GM03348 (cell line): ENCODE measurements around the gene MXRA7.
A peak's percentile ranks its signal among the peaks of the same experiment; 100 is the strongest.
"Not testable (repeated sequence)": the region's sequence is repeated elsewhere in the genome, so short reads cannot be mapped to it uniquely, and the experiment has no call there.

Experiments
- DNase-seq: peaks from one replicate; pipeline ENCODE4 v3.0.0; 2012; ENCODE audit warnings: low spot score

The MXRA7 gene

GRCh38 chr17:76716146-76716838, 5.5 kb upstream of the MXRA7 start:
- DNase-seq, result peak; percentile 87

DNA sequence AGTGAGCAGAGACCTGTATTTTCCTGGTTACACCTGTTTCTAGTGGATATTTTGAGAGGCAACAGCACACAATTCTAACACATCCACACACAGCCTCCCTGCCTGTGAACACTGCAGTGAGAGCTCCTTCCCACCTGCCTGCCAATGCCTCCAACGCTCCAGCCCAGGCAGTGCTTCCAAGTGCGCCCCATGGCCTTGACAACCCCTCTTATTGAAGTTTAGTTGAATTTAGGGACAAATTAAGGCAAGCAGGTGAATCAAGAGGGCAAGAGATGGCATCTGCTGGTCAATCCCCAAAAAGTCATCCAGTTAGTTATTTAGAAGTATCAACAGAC, 4.7 kb upstream of the MXRA7 start:
- DNase-seq, result no peak

GRCh38 chr17:76714822-76715495, 4.2 kb upstream of the MXRA7 start:
- peak; percentile 43 for DNase-seq

GRCh38 chr17:76714336-76714735, 3.6 kb upstream of the MXRA7 start:
- no peak for DNase-seq

DNA sequence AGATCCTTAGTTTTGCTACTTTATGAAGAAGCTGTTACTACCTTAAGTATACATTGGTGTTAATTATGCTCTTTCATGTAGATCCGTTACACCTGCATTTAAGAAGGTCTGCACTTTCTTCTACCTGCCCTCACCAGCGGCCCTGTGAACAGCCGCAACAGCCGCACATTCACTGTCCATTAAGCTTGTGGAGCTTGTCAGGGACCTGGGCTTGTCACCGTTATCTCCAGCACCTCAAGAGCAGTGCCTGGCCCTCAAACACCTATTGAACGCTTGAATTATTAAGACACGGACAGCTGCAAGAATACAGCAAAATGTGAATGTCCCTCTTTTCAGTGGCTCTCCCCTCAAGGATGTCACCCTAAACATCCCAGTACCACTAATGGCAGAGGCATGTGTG, 3.0 kb upstream of the MXRA7 start:
- DNase-seq, result no peak

- DNase-seq, result not testable (repeated sequence)
These were observed 1.6 kb upstream of the MXRA7 start for GRCh38 chr17:76712321-76712720.

GRCh38 chr17:76709951-76710862, 558 bp downstream of the MXRA7 start:
- not testable (repeated sequence) for DNase-seq

DNA sequence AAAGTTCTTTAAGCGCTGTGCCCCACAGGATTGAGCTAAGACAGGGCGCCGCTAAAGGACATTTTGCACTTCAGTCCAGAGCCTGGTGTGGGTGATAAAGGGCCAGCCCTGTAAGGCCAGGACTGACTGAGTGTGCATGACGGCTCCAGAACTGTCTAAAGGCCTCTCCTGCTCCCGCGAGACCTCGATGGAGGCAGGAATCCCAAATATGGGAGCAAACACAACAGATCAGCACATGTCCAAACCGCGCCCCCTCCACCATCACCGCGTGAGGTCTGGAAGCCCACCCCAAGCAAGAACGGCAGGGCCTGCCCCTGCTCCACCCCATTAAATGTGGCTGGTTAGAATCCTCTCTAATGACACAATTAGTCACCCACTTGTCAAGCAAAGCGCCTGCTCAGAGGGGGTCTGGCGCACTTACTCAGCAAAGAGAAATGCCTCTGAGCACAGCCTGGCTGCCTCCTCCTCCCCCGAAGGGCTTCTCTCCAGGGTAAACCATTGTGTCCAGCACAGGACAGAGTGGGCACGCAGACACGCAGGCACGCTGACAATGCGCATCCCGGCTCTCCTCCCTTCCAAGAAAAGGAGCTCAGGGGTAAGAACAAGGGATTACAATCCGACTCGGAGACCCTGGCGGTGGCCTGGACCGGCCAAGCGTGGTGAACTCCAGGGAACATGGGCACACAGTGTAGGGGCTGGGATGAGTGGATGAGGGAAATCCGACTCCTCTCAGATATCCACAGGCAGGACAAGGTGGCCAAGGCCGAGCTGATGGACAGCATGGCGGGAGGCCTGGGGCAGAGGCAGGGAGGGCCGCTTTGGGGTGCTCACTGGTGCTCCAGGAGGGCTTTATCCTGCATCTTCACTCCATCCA, 1.5 kb downstream of the MXRA7 start:
- DNase-seq, result peak; percentile 93

DNA sequence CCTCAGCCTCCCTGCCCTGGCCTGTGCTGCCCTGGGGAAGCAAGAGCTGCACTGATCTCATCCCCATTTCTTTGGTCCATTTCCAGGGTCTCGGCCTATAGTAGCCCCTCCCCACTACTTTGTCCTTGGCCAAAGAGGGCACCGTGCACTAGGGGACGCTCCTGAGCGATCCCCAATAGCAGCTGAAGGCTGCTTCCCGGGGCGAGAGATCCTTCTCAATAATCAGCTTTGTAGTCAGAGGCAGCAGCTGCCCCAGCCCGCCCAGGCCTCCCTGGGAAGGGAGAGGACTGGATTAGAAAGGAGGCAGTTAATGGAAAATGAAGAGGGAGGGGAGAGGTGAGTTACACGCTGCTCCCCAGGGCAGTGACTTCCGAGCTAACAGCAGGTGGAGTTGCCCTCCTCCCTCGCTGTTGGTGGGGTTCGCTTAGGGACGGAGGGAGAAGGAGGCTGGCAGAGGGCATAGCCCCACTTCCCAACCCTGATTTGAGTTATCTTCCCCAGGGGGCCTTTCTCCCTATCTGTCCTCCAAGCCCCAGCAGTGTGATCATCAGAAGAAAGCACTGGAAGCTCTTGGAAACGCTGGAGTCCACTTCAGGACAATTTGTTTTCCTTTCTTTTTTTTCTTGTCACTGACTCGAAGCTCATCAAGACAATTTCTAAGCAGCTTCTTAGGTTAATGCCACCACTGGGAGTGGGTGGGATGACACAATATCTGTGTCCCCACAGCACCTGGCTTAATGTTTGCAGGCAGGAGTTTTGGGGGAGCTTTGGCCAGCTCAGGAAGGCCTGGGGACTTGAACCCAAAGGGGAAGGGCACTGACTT, 2.6 kb downstream of the MXRA7 start:
- DNase-seq, result no peak

DNA sequence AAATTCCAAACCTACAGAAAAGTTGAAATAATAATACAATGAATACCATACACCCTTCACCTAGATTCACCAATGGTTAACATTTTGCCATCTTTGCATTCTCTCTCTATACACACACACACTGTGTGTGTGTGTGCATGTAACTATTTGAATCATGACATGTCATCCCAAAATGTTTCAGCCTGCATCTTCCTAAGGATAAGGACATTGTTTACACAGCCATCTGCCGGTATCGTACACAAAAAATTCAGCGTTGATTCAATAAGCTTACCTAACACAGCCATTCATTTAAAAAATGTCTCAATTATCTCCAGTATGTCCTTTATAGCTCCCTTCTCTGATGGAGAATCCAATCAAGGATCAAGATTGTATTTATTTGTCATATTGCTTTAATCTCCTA, 3.9 kb downstream of the MXRA7 start:
- no peak for DNase-seq

GRCh38 chr17:76704805-76705204, 6.0 kb downstream of the MXRA7 start:
- DNase-seq, result no peak

DNA sequence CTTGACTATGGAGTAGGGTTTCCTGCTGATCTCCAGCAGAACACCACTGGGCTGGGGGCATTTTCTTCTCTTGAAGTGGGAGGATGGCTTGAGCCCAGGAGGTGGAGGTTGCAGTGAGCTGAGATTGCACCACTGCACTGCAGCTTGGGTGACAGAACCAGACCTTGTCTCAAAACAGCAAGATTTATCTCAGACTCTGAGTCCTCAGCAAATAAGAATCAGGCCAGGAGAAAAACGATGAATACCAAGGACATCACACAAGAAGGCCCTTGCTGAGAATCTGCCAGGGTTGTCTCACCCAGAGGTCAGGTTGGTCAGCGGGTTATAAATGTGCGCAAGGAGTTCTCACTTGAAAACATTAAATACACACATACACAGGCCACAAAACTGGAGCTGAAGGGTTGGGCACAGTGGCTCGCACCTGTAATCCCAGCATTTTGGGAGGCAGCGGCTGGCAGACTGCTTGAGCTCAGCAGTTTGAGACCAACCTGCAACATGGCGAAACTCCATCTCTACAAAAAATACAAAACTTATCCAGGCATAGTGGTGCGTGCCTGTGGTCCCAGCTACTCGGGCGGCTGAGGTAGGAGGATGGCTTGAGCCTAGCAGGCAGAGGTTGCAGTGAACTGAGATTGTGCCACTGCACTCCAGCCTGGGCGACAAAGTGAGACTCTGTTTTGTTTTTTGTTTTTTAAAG, 7.7 kb downstream of the MXRA7 start:
- DNase-seq, result no peak

DNA sequence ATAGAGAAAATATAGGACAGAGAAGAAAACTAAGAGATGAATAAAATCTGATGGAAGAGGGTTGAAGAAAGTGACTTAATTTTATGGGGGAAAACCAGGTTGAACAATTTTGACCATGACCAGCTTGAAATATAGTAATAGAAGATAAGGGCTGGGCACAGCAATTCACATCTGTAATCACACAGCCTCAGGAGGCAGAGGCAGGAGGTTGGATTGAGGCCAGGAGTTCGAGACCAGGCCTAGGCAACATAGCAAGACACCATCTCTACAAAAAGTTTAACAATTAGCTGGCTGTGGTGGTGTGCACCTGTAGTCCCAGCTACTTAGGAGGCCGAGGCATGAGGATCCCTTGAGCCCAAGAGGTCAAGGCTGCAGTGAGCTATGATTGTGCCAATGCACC, 8.7 kb downstream of the MXRA7 start:
- no peak for DNase-seq

- no peak for DNase-seq
These were observed 9.2 kb downstream of the MXRA7 start for GRCh38 chr17:76701471-76701967.

DNA sequence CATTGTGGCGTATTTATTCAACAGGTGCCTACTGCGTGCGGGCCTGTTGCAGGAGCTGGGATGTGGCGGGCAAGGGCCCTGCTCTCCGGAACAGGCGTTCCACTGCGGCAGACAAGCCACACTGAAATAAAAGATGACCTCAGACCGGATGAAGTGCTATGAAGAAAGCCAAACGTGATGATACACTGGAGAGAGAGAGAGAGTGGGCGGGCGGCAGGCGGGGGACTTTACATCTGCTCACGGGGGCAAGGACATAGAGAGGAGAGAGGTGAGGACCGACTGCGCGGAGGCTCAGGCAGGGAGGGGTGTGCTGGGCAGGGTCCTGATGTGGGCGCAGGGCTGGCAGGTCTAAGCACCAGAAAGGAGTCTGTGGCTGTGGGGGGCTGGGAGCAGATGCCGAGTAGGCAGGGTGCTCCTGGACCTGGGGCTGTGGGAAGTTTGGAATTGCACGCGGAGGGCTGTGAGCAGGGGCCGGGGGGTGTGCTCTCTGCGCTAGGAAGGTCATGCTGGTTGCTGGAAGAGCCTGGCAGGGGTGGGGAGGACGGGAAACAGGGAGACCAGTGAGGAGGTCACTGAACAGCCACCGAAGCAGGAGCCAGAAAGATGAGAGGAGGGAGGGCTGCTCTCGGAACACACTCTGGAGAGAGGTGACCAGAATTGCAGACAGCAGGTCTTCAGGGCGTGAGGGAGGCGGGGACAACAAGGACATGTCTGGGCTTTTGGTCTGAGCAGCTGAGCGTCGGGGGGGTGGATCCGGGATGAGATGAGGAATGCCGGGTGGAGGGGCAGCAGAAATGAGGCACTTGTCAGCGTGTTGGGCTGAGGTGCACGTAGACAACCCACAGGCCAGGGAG, 9.9 kb downstream of the MXRA7 start:
- DNase-seq, result peak; percentile 86

DNA sequence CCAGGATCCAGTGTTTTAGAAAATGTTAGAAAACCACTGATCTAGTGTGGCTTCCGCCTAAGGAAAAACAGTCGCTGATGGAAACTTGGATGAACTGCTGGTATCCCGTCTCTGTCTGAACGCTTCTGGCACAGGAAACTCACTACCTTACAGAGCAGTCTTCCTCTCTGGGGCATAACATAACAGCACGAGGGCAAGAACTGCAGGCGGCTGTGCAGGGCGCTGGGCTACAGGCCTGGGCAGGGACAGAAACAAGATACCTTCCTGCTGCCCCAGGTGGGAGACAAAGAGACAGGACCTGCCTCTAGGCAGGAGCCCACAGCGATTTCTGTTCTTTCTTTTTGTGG, 10.5 kb downstream of the MXRA7 start:
- no peak for DNase-seq

- not testable (repeated sequence) for DNase-seq
These were observed 12.2 kb downstream of the MXRA7 start for GRCh38 chr17:76698466-76698977.

GRCh38 chr17:76697702-76698465, 12.9 kb downstream of the MXRA7 start:
- DNase-seq, result no peak
